Measurements from ENCODE around the gene CD37.

GRCh38 chr19:49294401-49294800, 40.8 kb upstream of the CD37 start:
- no peak for TF ChIP-seq CTCF (conservative IDR thresholded peaks at IDR 0.05; ENCODE audit: low read depth, low read length)
- no peak for TF ChIP-seq EZH2 (IDR thresholded peaks at IDR 0.05; ENCODE audit: low read length, unreplicated experiment)
- TF ChIP-seq EZH2phosphoT487 (IDR thresholded peaks at IDR 0.05; ENCODE audit: borderline replicate concordance, low read length), result no peak

All from PC-3 (cell line).